Ureter (tissue), 1 donor: ENCODE results near the gene UBASH3A. TPM values are rescaled to one million over a fixed set of nuclear protein-coding genes. Genes with fewer than 3 reads are reported as not detected.
"Not testable (repeated sequence)": the region's sequence is repeated elsewhere in the genome, so short reads cannot be mapped to it uniquely, and the experiment has no call there.

ENCODE experiments used
- DNase-seq: peaks from one replicate; pipeline ENCODE4 v3.0.0-alpha.2; 2020; ENCODE audit warnings: low spot score
- total RNA-seq: library from RNA; stranded (reverse); gene quantifications from one replicate; pipeline ENCODE4 v1.2.4, GENCODE V29; 2023
- donor health status: DM: yes; HTN: yes; CAD: no.

The UBASH3A gene
- total RNA-seq, 1 donor from 2014 or later = 1.4 TPM

GRCh38 chr21:42468491-42469131 is 64.9 kb downstream of the UBASH3A start:
- DNase-seq = no peak

GRCh38 chr21:42469272-42469671 is 65.6 kb downstream of the UBASH3A start:
- no peak for DNase-seq

- not testable (repeated sequence) for DNase-seq
Measured at GRCh38 chr21:42469726-42470125, 66.0 kb downstream of the UBASH3A start.

- no peak for DNase-seq
Measured at GRCh38 chr21:42471206-42471605, 67.5 kb downstream of the UBASH3A start.

GRCh38 chr21:42471716-42472330 is 68.1 kb downstream of the UBASH3A start:
- no peak for DNase-seq

GRCh38 chr21:42472521-42472920 is 68.8 kb downstream of the UBASH3A start:
- no peak for DNase-seq

- DNase-seq = no peak
Measured at GRCh38 chr21:42473498-42474042, 69.9 kb downstream of the UBASH3A start.

GRCh38 chr21:42474043-42474831 is 70.5 kb downstream of the UBASH3A start:
- peak; percentile 82 for DNase-seq

GRCh38 chr21:42475036-42475435 is 71.3 kb downstream of the UBASH3A start:
- DNase-seq = no peak

GRCh38 chr21:42475526-42476387 is 72.1 kb downstream of the UBASH3A start:
- no peak for DNase-seq

- DNase-seq = no peak
Measured at GRCh38 chr21:42476388-42477331, 73.0 kb downstream of the UBASH3A start.

GRCh38 chr21:42478504-42478903 is 74.8 kb downstream of the UBASH3A start:
- DNase-seq = no peak

- peak; percentile 3 for DNase-seq
Measured at GRCh38 chr21:42479582-42479981, 75.9 kb downstream of the UBASH3A start.

- DNase-seq = peak; percentile 38
Measured at GRCh38 chr21:42480736-42481135, 77.0 kb downstream of the UBASH3A start.

GRCh38 chr21:42481169-42481568 is 77.5 kb downstream of the UBASH3A start:
- DNase-seq = no peak

GRCh38 chr21:42484966-42485365 is 81.3 kb downstream of the UBASH3A start:
- no peak for DNase-seq

- DNase-seq = no peak
Measured at GRCh38 chr21:42486072-42486471, 82.4 kb downstream of the UBASH3A start.

- DNase-seq = no peak
Measured at GRCh38 chr21:42486531-42486930, 82.8 kb downstream of the UBASH3A start.

GRCh38 chr21:42489006-42489563 is 85.4 kb downstream of the UBASH3A start:
- no peak for DNase-seq

- DNase-seq = no peak
Measured at GRCh38 chr21:42489991-42490390, 86.3 kb downstream of the UBASH3A start.
